GM06990 (cell line): Measurements from ENCODE around the gene HELZ.

Experiments used
- DNase-seq: peaks from one replicate; pipeline ENCODE4 v3.0.0-alpha.2; 2011; ENCODE audit not compliant: insufficient read length; ENCODE audit errors: extremely low read depth
- H3K27me3 ChIP-seq: replicated peaks from 2 replicates; pipeline ENCODE4 v1.6.0; 2011; ENCODE audit warnings: low read length; ENCODE audit not compliant: control insufficient read depth, insufficient read depth
- H3K36me3 ChIP-seq: 2 replicates; pipeline ENCODE4 v1.5.1; 2011; ENCODE audit warnings: low read length; ENCODE audit not compliant: control insufficient read depth, insufficient read depth
- H3K4me3 ChIP-seq: replicated peaks from 2 replicates; pipeline ENCODE4 v1.5.1; 2011; ENCODE audit warnings: low read depth, mild to moderate bottlenecking, control low read depth, low read length
- CTCF ChIP-seq: IDR thresholded peaks from 2 replicates; pipeline ENCODE4 v1.5.1; 2011; ENCODE audit warnings: low read length, control low read depth, mild to moderate bottlenecking, inconsistent platforms; ENCODE audit not compliant: insufficient read depth, poor library complexity, severe bottlenecking

HELZ gene

DNA sequence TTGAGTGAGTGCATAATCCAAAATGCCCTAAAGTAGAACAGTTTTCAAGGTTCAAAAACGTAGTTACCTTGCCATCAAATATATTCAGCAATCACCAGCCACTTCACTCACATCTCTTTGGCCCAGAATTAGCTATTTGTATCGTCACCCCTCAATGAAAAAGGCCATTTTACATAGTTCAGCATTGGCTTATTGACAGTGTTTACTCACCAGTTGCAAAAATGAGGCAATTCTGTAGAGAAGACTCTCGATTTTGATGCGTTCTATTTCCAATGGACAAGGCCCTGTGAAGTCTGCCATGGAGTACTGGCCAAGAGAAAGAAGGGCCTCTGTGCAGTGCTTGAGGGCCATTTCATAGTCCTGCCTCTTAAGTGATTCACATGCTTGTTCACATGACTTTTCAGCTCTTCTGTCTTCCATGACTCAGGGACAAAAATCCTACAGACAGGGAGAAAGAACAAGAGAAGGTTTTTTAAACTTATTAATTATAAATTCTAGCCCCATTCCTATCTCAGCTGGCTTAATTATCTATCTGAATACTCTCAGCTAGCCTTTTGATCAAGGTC is 26.5 kb downstream of the HELZ start:
- no peak overlapping the region for H3K4me3 ChIP-seq
- H3K27me3 ChIP-seq, result no peaks in the 10 kb centered on the region
- peaks cover 1% of the 10 kb centered on the region; the same call in 1 of the 2 replicates for H3K36me3 ChIP-seq
- DNase-seq, result no peak
- TF ChIP-seq CTCF, result no peak

DNA sequence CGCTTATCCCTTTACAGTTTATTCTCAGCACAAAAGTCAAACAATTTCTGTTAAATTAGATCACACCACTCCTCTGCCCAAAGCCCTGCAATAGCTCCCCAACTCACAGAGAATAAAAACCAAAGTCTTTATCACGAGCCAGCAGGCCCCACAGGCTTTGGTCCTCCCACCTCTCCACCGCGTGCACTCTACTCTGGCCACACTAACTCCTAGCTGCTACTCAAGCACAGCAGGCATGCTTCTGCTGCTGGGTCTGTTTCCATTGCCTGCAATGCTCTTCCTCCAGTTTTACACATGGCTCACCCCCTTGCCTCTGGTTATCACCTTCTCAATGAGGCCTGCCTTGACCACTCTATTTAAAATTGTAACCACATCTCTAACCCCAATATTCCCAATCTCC is 27.6 kb downstream of the HELZ start:
- no peak for TF ChIP-seq CTCF
- DNase-seq, result no peak
- Histone ChIP-seq H3K27me3 (no peaks in the 10 kb centered on the region), H3K36me3 (peaks cover 1% of the 10 kb centered on the region; the same call in 1 of the 2 replicates), H3K4me3 (no peak overlapping the region)

DNA sequence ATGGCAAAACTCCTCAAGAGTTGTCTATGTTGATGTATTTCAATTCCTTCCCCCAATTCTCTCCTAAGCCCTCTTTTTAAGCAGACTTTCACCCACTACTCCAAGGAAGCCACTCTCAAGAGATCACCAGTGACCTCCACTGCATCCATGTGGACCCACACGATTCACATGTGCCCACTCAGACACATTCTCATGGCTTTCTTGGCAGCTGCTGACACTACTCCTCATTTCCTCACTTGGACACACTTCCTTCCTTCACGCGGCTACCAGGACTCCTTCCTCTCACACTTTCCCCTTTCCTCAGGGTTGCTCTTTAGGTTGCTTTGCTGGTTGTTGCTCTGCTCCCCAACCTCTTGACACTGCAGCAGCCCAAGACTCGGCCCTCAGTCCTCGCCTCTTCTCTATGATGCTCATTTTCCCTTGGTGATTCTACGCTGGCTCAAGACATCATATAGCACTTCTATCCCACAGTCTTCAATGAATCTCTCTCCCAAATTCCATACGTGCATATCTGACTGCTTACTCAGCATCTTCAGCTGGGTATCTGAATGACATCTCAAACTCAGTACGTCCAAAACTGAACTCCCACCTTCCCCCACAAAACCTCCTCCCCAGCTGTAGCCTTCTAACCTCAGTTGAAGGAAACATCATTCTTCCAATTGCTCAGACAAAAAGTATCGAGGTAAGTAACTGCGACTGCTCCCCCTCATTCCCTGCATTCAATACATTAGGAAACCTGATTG is 28.2 kb downstream of the HELZ start:
- Histone ChIP-seq H3K36me3 (peaks cover 1% of the 10 kb centered on the region; the same call in 1 of the 2 replicates), H3K4me3 (no peak overlapping the region), H3K27me3 (no peaks in the 10 kb centered on the region)
- no peak for DNase-seq
- no peak for TF ChIP-seq CTCF

DNA sequence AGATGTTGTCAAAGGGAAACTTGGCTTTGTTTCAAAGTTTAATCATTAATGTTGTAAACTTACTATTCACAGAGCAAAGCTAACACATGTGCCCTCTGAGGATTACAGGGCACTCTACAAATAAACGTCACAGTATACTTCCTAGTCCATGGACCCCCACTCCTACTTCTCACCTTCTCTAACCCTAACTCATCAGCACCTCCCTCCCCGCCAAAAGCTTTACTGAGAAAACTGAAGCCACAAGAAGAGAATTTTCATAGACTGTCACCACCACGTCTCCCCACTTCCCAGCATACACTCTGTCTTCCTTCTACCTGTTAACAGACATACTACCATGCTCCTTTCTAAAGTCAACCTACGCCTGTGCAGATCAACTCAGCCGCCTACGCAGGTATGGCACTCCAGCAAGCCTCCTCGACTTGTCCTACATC is 29.0 kb downstream of the HELZ start:
- no peaks in the 10 kb centered on the region for H3K27me3 ChIP-seq
- no peak for DNase-seq
- no peak for TF ChIP-seq CTCF
- no peak overlapping the region for H3K4me3 ChIP-seq
- peaks cover 1% of the 10 kb centered on the region; the same call in 1 of the 2 replicates for H3K36me3 ChIP-seq

DNA sequence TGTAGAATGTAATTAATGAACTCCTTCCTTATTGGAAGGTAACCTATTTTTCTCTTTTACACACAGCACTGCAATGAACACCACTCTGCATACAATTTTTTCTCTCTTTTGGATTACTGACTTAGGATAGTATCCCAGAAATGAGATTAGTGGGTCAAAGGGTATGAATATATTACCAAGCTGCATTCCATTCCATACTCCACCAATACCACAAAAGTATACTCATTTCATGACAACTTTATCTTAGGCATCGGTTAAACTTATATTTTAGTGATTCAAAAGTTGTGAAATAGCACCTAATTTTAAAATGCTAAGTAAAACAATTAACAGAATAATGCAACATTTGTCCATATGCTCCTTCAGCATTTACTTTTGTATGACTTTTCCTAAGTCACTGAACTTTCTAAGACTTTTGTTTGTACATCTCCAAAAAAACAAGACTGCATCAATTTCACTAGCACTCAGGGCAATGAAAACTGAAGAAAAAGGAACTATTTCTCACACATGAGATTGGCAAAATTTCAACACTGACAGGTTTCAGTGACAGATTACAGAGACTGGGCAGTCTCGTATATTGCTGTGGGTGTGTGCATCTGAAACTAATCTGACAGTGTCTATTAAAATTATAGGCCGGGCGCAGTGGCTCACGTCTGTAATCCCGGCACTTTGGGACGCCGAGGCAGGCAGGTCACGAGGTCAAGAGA is 32.1 kb downstream of the HELZ start:
- Histone ChIP-seq H3K4me3 (no peak overlapping the region), H3K36me3 (peaks cover 1% of the 10 kb centered on the region; the same call in 1 of the 2 replicates), H3K27me3 (no peaks in the 10 kb centered on the region)
- no peak for TF ChIP-seq CTCF
- DNase-seq, result no peak
